ENCODE data around the gene MC3R.

MC3R gene

GRCh38 chr20:56273491-56273890 lies 25.0 kb downstream of the MC3R start:
- Histone ChIP-seq H3K4me1 (ENCODE audit: insufficient read depth, low read length, severe bottlenecking) (no peaks in the 10 kb centered on the region), H2AFZ (ENCODE audit: low read length) (no peak overlapping the region), H3K4me3 (ENCODE audit: low read depth, low read length, poor library complexity, severe bottlenecking) (no peak overlapping the region), H3K9ac (ENCODE audit: low read length) (no peak overlapping the region), H3K9me3 (ENCODE audit: low read length) (no peaks in the 10 kb centered on the region), H3K4me2 (ENCODE audit: low read length) (no peak overlapping the region), H3K27me3 (ENCODE audit: insufficient read depth, low read length) (no peaks in the 10 kb centered on the region), H3K79me2 (ENCODE audit: insufficient read depth, low read length) (no peaks in the 10 kb centered on the region), H3K27ac (ENCODE audit: low read depth, low read length, poor library complexity, severe bottlenecking) (no peak overlapping the region), H3K9me2 (ENCODE audit: low read depth, low read length) (no peaks in the 10 kb centered on the region), H3K36me3 (ENCODE audit: insufficient read depth, low read length) (no peaks in the 10 kb centered on the region; the same call in 1 of the 2 replicates), H4K20me1 (ENCODE audit: insufficient read depth, low read length) (no peaks in the 10 kb centered on the region), H3F3A (ENCODE audit: insufficient read depth, low read length) (no peaks in the 10 kb centered on the region)
- TF ChIP-seq EZH2 (IDR thresholded peaks at IDR 0.05; ENCODE audit: borderline replicate concordance, low read length) (no peak), CTCF (IDR thresholded peaks at IDR 0.05; ENCODE audit: low read length) (no peak)

DNA sequence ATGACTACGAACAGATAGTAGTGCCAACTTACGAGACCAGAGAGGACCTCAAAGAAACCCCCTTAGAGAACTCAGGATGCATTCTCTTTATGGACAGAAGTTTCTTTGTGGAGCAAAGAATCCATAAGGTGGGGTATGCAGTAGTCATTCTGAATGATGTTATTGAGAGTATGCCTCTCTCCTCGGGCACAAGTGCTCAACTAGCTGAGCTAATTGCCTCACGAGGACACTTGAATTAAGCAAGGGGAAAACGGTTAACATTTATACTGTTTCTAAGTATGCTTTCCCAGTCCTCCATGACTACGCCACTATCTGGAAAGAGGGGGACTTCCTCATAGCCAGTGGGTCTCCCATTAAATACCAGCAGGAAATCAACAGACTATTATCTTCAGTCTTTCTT lies 25.6 kb downstream of the MC3R start:
- Histone ChIP-seq H3K4me2 (ENCODE audit: low read length) (no peak overlapping the region), H3F3A (ENCODE audit: insufficient read depth, low read length) (no peaks in the 10 kb centered on the region), H4K20me1 (ENCODE audit: insufficient read depth, low read length) (no peaks in the 10 kb centered on the region), H3K4me3 (ENCODE audit: low read depth, low read length, poor library complexity, severe bottlenecking) (no peak overlapping the region), H3K79me2 (ENCODE audit: insufficient read depth, low read length) (no peaks in the 10 kb centered on the region), H3K27ac (ENCODE audit: low read depth, low read length, poor library complexity, severe bottlenecking) (no peak overlapping the region), H3K9me3 (ENCODE audit: low read length) (no peaks in the 10 kb centered on the region), H3K4me1 (ENCODE audit: insufficient read depth, low read length, severe bottlenecking) (no peaks in the 10 kb centered on the region), H2AFZ (ENCODE audit: low read length) (no peak overlapping the region), H3K9ac (ENCODE audit: low read length) (no peak overlapping the region), H3K27me3 (ENCODE audit: insufficient read depth, low read length) (no peaks in the 10 kb centered on the region), H3K9me2 (ENCODE audit: low read depth, low read length) (no peaks in the 10 kb centered on the region), H3K36me3 (ENCODE audit: insufficient read depth, low read length) (no peaks in the 10 kb centered on the region; the same call in 1 of the 2 replicates)
- TF ChIP-seq EZH2 (IDR thresholded peaks at IDR 0.05; ENCODE audit: borderline replicate concordance, low read length): no peak

- Histone ChIP-seq H3K9me3 (ENCODE audit: low read length) (no peaks in the 10 kb centered on the region), H3K79me2 (ENCODE audit: insufficient read depth, low read length) (no peaks in the 10 kb centered on the region), H3K9me2 (ENCODE audit: low read depth, low read length) (no peaks in the 10 kb centered on the region), H3F3A (ENCODE audit: insufficient read depth, low read length) (no peaks in the 10 kb centered on the region), H2AFZ (ENCODE audit: low read length) (no peak overlapping the region), H3K4me3 (ENCODE audit: low read depth, low read length, poor library complexity, severe bottlenecking) (no peak overlapping the region), H4K20me1 (ENCODE audit: insufficient read depth, low read length) (no peaks in the 10 kb centered on the region), H3K27me3 (ENCODE audit: insufficient read depth, low read length) (no peaks in the 10 kb centered on the region), H3K4me1 (ENCODE audit: insufficient read depth, low read length, severe bottlenecking) (no peaks in the 10 kb centered on the region), H3K27ac (ENCODE audit: low read depth, low read length, poor library complexity, severe bottlenecking) (no peak overlapping the region), H3K4me2 (ENCODE audit: low read length) (no peak overlapping the region), H3K9ac (ENCODE audit: low read length) (no peak overlapping the region), H3K36me3 (ENCODE audit: insufficient read depth, low read length) (no peaks in the 10 kb centered on the region; the same call in 1 of the 2 replicates)
- TF ChIP-seq CTCF (IDR thresholded peaks at IDR 0.05; ENCODE audit: low read length): no peak
- TF ChIP-seq EZH2 (IDR thresholded peaks at IDR 0.05; ENCODE audit: borderline replicate concordance, low read length): no peak
Observed at GRCh38 chr20:56278196-56278595, 29.7 kb downstream of the MC3R start.

DNA sequence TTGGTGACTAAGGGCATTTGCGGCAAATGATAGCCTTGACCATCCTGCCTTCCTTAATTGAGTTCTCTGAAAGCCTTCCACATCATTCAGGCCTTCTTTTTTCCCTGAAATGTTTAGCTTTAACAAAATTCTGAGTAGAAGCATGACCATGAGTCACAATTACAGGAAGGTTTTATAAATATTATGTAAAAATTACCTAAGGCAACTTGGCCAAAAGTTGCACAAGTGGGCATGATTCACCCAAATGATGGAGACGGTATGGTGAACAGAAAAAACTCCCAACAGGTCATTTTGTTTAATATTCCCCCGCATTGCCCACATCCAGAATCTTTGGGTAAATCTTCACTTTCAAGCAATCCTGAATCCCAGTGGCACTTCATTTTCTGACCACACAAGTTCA lies 37.0 kb downstream of the MC3R start:
- TF ChIP-seq EZH2 (IDR thresholded peaks at IDR 0.05; ENCODE audit: borderline replicate concordance, low read length): no peak
- TF ChIP-seq CTCF (IDR thresholded peaks at IDR 0.05; ENCODE audit: low read length): no peak
- Histone ChIP-seq H3K9ac (ENCODE audit: low read length) (no peak overlapping the region), H3F3A (ENCODE audit: insufficient read depth, low read length) (no peaks in the 10 kb centered on the region), H3K9me3 (ENCODE audit: low read length) (no peaks in the 10 kb centered on the region), H2AFZ (ENCODE audit: low read length) (no peak overlapping the region), H3K27me3 (ENCODE audit: insufficient read depth, low read length) (no peaks in the 10 kb centered on the region), H3K4me3 (ENCODE audit: low read depth, low read length, poor library complexity, severe bottlenecking) (no peak overlapping the region), H3K36me3 (ENCODE audit: insufficient read depth, low read length) (no peaks in the 10 kb centered on the region), H3K9me2 (ENCODE audit: low read depth, low read length) (no peaks in the 10 kb centered on the region), H3K4me1 (ENCODE audit: insufficient read depth, low read length, severe bottlenecking) (no peaks in the 10 kb centered on the region), H3K79me2 (ENCODE audit: insufficient read depth, low read length) (no peaks in the 10 kb centered on the region), H3K4me2 (ENCODE audit: low read length) (no peak overlapping the region), H4K20me1 (ENCODE audit: insufficient read depth, low read length) (no peaks in the 10 kb centered on the region), H3K27ac (ENCODE audit: low read depth, low read length, poor library complexity, severe bottlenecking) (no peak overlapping the region)

Data from OCI-LY1 (cell line).